Measurements from ENCODE around the gene HTATIP2.

DNA sequence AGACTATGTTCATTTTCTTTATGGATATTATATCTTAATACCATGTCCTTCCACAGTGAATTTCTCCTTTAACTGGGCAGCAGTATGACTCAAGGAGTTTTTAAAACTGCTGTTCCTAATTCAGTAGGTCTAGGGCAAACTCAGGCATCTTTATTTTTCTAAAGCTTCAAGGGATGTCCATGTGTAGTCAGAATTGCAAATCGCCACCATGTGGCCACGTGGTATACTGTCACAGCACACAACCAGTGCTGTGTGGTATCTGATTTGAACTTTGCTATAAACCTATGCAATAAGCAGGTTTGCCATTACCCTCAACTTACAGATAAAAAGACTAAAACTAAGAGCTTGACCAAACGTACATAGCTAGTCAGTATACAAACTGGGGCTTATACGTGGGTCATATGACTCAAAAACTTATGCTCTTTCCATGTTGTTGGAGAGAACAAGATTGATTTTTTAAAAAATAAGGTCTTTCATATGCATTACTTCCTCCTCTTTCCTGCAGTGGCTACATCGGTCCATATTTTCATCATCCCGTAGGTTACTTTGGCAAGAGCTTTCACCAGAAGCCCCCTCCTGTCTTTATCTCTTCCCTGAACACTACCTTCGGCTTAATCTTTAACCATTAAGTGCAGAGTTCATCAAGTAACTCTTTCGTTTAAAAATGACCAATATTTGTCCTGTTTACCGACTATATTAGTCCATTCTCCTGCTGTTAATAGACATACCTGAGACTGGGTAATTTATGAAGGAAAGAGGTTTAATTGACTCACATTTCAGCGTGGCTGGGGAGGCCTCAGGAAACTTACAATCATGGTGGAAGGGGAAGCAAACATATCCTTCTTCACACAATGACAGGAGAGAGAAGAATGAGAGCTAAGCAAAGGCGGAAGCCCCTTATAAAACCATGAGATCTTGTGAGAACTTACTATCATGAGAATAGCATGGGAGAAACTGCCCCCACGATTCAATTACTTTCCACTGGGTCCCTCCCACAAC, 8.0 kb upstream of the HTATIP2 start:
- no peak for TF ChIP-seq RCOR1 (IDR thresholded peaks at IDR 0.05; ENCODE audit: insufficient replicate concordance, low read length)
- TF ChIP-seq, protein P1, sequence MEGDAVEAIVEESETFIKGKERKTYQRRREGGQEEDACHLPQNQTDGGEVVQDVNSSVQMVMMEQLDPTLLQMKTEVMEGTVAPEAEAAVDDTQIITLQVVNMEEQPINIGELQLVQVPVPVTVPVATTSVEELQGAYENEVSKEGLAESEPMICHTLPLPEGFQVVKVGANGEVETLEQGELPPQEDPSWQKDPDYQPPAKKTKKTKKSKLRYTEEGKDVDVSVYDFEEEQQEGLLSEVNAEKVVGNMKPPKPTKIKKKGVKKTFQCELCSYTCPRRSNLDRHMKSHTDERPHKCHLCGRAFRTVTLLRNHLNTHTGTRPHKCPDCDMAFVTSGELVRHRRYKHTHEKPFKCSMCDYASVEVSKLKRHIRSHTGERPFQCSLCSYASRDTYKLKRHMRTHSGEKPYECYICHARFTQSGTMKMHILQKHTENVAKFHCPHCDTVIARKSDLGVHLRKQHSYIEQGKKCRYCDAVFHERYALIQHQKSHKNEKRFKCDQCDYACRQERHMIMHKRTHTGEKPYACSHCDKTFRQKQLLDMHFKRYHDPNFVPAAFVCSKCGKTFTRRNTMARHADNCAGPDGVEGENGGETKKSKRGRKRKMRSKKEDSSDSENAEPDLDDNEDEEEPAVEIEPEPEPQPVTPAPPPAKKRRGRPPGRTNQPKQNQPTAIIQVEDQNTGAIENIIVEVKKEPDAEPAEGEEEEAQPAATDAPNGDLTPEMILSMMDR (conservative IDR thresholded peaks at IDR 0.05; ENCODE audit: low read depth, low read length), result peak; percentile 62
- TF ChIP-seq POLR2A (IDR thresholded peaks at IDR 0.05; ENCODE audit: low read depth, low read length), result no peak
- no peak for TF ChIP-seq RFX5 (IDR thresholded peaks at IDR 0.05; ENCODE audit: low read depth, low read length)
- TF ChIP-seq RAD21 (IDR thresholded peaks at IDR 0.05; ENCODE audit: low read length), result peak; percentile 36; the same call in 1 of the 2 replicates
- peak; percentile 22; the same call in 1 of the 2 replicates for TF ChIP-seq MXI1 (IDR thresholded peaks at IDR 0.05; ENCODE audit: borderline replicate concordance, low read depth, low read length)
- TF ChIP-seq USF2 (IDR thresholded peaks at IDR 0.05; ENCODE audit: low read depth, low read length), result peak; percentile 10; the same call in 1 of the 2 replicates
- no peak for TF ChIP-seq CEBPB (IDR thresholded peaks at IDR 0.05; ENCODE audit: low read depth, low read length)
- peak; percentile 46 for TF ChIP-seq SMC3 (IDR thresholded peaks at IDR 0.05; ENCODE audit: low read depth, low read length)
- TF ChIP-seq NFE2L2 (IDR thresholded peaks at IDR 0.05; ENCODE audit: low read depth, low read length), result no peak
- TF ChIP-seq CHD1 (IDR thresholded peaks at IDR 0.05; ENCODE audit: low read depth, low read length), result no peak
- TF ChIP-seq MAFK (IDR thresholded peaks at IDR 0.05; ENCODE audit: low read depth, low read length), result no peak
- no peak for TF ChIP-seq BHLHE40 (IDR thresholded peaks at IDR 0.05; ENCODE audit: low read depth, low read length)
- no peak for TF ChIP-seq MAZ (IDR thresholded peaks at IDR 0.05; ENCODE audit: borderline replicate concordance, low read depth, low read length)

Data from IMR-90 (cell line).